ENCODE measurements around the gene ENTPD2.

ENTPD2 gene

GRCh38 chr9:137079401-137079787 lies 25.5 kb upstream of the ENTPD2 start:
- DNase-seq (ENCODE audit: low read depth) = no peak

GRCh38 chr9:137078701-137079400 lies 25.0 kb upstream of the ENTPD2 start:
- DNase-seq (ENCODE audit: low read depth) = no peak

GRCh38 chr9:137077758-137078693 lies 24.2 kb upstream of the ENTPD2 start:
- peak; percentile 59 for DNase-seq (ENCODE audit: low read depth)

- DNase-seq (ENCODE audit: low read depth) = peak; percentile 79
These were observed 23.3 kb upstream of the ENTPD2 start, which contains the start of gene UAP1L1 for GRCh38 chr9:137077010-137077747. Gene UAP1L1, plus strand, starts transcription at chr9:137077517. Its CDS starts 16 bp downstream, at chr9:137077533.

- DNase-seq (ENCODE audit: low read depth) = no peak
These were observed 22.8 kb upstream of the ENTPD2 start for GRCh38 chr9:137076636-137077009.

GRCh38 chr9:137075275-137075775 lies 21.5 kb upstream of the ENTPD2 start:
- no peak for DNase-seq (ENCODE audit: low read depth)

- DNase-seq (ENCODE audit: low read depth) = no peak
These were observed 20.9 kb upstream of the ENTPD2 start for GRCh38 chr9:137074657-137075274.

GRCh38 chr9:137073992-137074399 lies 20.1 kb upstream of the ENTPD2 start:
- DNase-seq (ENCODE audit: low read depth) = no peak

GRCh38 chr9:137071282-137071681 lies 17.4 kb upstream of the ENTPD2 start:
- no peak for DNase-seq (ENCODE audit: low read depth)

- no peak for DNase-seq (ENCODE audit: low read depth)
These were observed 17.0 kb upstream of the ENTPD2 start for GRCh38 chr9:137070906-137071275.

- DNase-seq (ENCODE audit: low read depth) = peak; percentile 84
These were observed 16.5 kb upstream of the ENTPD2 start, which contains the start of gene SAPCD2 for GRCh38 chr9:137070201-137070905. Gene SAPCD2, minus strand, starts transcription at chr9:137070557. Its CDS starts 97 bp downstream, at chr9:137070460.

- no peak for DNase-seq (ENCODE audit: low read depth)
These were observed 15.7 kb upstream of the ENTPD2 start for GRCh38 chr9:137069508-137070091.

GRCh38 chr9:137068539-137069507 lies 15.0 kb upstream of the ENTPD2 start:
- DNase-seq (ENCODE audit: low read depth) = no peak

- peak; percentile 77 for DNase-seq (ENCODE audit: low read depth)
These were observed 14.1 kb upstream of the ENTPD2 start for GRCh38 chr9:137067860-137068538.

GRCh38 chr9:137066096-137066861 lies 12.4 kb upstream of the ENTPD2 start:
- DNase-seq (ENCODE audit: low read depth) = no peak

- DNase-seq (ENCODE audit: low read depth) = no peak
These were observed 11.6 kb upstream of the ENTPD2 start for GRCh38 chr9:137065336-137065967.

GRCh38 chr9:137064880-137065164 lies 11.0 kb upstream of the ENTPD2 start:
- DNase-seq (ENCODE audit: low read depth) = no peak

All from CMK (cell line).